GM04504 (cell line): ENCODE data around the gene ATG16L1.

Experiments used
- DNase-seq: peaks from one replicate; pipeline ENCODE4 v3.0.0-alpha.2; 2012; ENCODE audit warnings: low read depth

ATG16L1 gene

GRCh38 chr2:233295891-233296290, 44.4 kb downstream of the ATG16L1 start:
- DNase-seq = no peak

GRCh38 chr2:233297076-233297475, 45.6 kb downstream of the ATG16L1 start:
- no peak for DNase-seq

GRCh38 chr2:233300401-233300800, 48.9 kb downstream of the ATG16L1 start:
- DNase-seq = no peak

GRCh38 chr2:233301248-233301647, 49.8 kb downstream of the ATG16L1 start:
- no peak for DNase-seq

- no peak for DNase-seq
These were observed 50.3 kb downstream of the ATG16L1 start for GRCh38 chr2:233301811-233302210.

GRCh38 chr2:233303252-233303651, 51.8 kb downstream of the ATG16L1 start:
- DNase-seq = no peak

- DNase-seq = no peak
These were observed 56.1 kb downstream of the ATG16L1 start, which contains the start of gene SAG for GRCh38 chr2:233307565-233307964. TSS of gene SAG (plus strand) at chr2:233307816. CDS start at chr2:233309190, 1,374 bp downstream.

- DNase-seq = no peak
These were observed 59.9 kb downstream of the ATG16L1 start for GRCh38 chr2:233311241-233311926.

GRCh38 chr2:233312874-233313273, 61.4 kb downstream of the ATG16L1 start:
- no peak for DNase-seq

GRCh38 chr2:233314180-233314925, 62.9 kb downstream of the ATG16L1 start:
- no peak for DNase-seq

GRCh38 chr2:233317196-233317943, 65.9 kb downstream of the ATG16L1 start:
- no peak for DNase-seq

GRCh38 chr2:233319256-233319655, 67.8 kb downstream of the ATG16L1 start:
- no peak for DNase-seq

- no peak for DNase-seq
These were observed 69.0 kb downstream of the ATG16L1 start for GRCh38 chr2:233320470-233320869.

- no peak for DNase-seq
These were observed 69.7 kb downstream of the ATG16L1 start for GRCh38 chr2:233321166-233321565.

- DNase-seq = no peak
These were observed 72.4 kb downstream of the ATG16L1 start for GRCh38 chr2:233323851-233324250.

- no peak for DNase-seq
These were observed 73.8 kb downstream of the ATG16L1 start for GRCh38 chr2:233325256-233325655.

- no peak for DNase-seq
These were observed 74.3 kb downstream of the ATG16L1 start for GRCh38 chr2:233325814-233326213.

- DNase-seq = no peak
These were observed 75.0 kb downstream of the ATG16L1 start for GRCh38 chr2:233326500-233326899.

GRCh38 chr2:233328922-233329321, 77.4 kb downstream of the ATG16L1 start:
- DNase-seq = no peak

- no peak for DNase-seq
These were observed 78.1 kb downstream of the ATG16L1 start for GRCh38 chr2:233329489-233330135.

- no peak for DNase-seq
These were observed 80.1 kb downstream of the ATG16L1 start for GRCh38 chr2:233331536-233331935.

- DNase-seq = no peak
These were observed 80.7 kb downstream of the ATG16L1 start for GRCh38 chr2:233332125-233332524.
